ENCODE results near the gene WWOX. TPM values are rescaled to one million over a fixed set of nuclear protein-coding genes. Genes with fewer than 3 reads are reported as not detected.

WWOX gene
- total and polyA plus RNA-seq, 2 donors (not counting 3 experiments of a cell fraction or from before 2014, with no cell fraction given), result 6.2 to 12.5 TPM

DNA sequence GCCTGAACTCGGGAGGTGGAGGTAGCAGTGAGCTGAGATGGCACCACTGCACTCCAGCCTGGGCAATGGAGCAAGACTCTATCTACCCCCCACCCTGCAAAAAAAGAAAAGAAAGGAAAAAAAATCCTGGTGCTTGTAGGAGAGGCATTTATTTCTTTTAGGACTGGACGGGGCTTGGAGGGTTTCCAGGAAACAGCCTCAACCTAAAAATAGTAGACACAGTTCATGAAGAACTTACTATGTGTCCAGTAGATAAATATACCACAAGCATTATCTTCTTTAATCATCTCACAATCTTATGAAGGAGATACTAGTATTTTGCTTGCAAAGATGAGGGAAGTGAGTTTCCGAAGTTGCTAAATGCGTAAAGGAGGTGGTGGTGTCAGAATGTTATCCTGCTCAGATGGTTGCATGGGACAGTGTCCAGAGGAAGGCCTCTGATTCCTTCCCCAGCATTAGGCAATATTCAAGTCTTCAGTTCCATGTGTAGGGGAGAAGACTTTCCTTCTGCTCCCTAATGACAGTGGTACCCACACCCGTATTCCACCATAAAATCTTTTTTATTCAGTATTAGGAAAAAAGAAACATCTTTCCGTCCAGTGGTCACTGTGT is 263.2 kb downstream of the WWOX start:
- ChIA-PET POLR2A (no interaction called here), CTCF (no interaction called here)
- TF ChIP-seq CTCF (IDR thresholded peaks at IDR 0.05; ENCODE audit: extremely low read depth in 1 of 2, insufficient read depth in 1 of 2, low read depth in 1 of 2, low read length in 2 of 2), result no peak
- TF ChIP-seq JUN (IDR thresholded peaks at IDR 0.05; ENCODE audit: borderline replicate concordance, insufficient read depth, insufficient read length, low read depth), result no peak
- TF ChIP-seq EZH2 (IDR thresholded peaks at IDR 0.05; ENCODE audit: borderline replicate concordance, low read depth, low read length, severe bottlenecking), result no peak
- TF ChIP-seq POLR2AphosphoS5 (IDR thresholded peaks at IDR 0.05; ENCODE audit: insufficient read depth, low read depth, low read length), result no peak
- TF ChIP-seq MYC (IDR thresholded peaks at IDR 0.05; ENCODE audit: low read depth, low read length), result no peak
- TF ChIP-seq GATA2 (IDR thresholded peaks at IDR 0.05; ENCODE audit: insufficient read depth, insufficient read length, low read depth, low read length), result no peak
- no peak for TF ChIP-seq POLR2A (IDR thresholded peaks at IDR 0.05; ENCODE audit: low read depth, low read length)
- TF ChIP-seq, protein P1, sequence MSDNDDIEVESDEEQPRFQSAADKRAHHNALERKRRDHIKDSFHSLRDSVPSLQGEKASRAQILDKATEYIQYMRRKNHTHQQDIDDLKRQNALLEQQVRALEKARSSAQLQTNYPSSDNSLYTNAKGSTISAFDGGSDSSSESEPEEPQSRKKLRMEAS (IDR thresholded peaks at IDR 0.05; ENCODE audit: insufficient read depth, insufficient read length), result no peak
- no peak for TF ChIP-seq FOS (IDR thresholded peaks at IDR 0.05; ENCODE audit: borderline replicate concordance, insufficient read depth, low read length)
- no peak overlapping the region for H3K4me2 ChIP-seq (ENCODE audit: insufficient read depth, low read length)
- H3K9me1 ChIP-seq (replicated peaks; ENCODE audit: control insufficient read depth, extremely low read depth, insufficient read depth, low read length), result no peaks in the 10 kb centered on the region
- intact Hi-C loops (cut with micrococcal nuclease) (no loop called here), dilution Hi-C loops (cut with MboI; ENCODE audit: extremely low pct_ligation_motif_present, low sequenced_read_pairs) (no loop called here)
- H3K4me3 ChIP-seq (replicated peaks in 1 of 3; ENCODE audit: insufficient read depth in 1 of 3, low read depth in 1 of 3, low read length in 3 of 3), result no peak overlapping the region
- FAIRE-seq, result no peak
- H3K27me3 ChIP-seq (ENCODE audit: control insufficient read depth in 2 of 2, insufficient read depth in 2 of 2, low read length in 2 of 2), result no peaks in the 10 kb centered on the region
- no TSS peak for BruUV-seq (replicated peaks)
- H3K27ac ChIP-seq (ENCODE audit: insufficient read depth, low read depth, low read length), result no peak overlapping the region
- H4K20me1 ChIP-seq (replicated peaks; ENCODE audit: control insufficient read depth, extremely low read depth, insufficient read depth, low read length), result no peaks in the 10 kb centered on the region
- DNase-seq (ENCODE audit: low read depth, low spot score), result peak; percentile 0
- H3K9me3 ChIP-seq (replicated peaks; ENCODE audit: control insufficient read depth, insufficient read depth, low read length), result no peaks in the 10 kb centered on the region
- no peak overlapping the region for H3K9ac ChIP-seq (replicated peaks; ENCODE audit: extremely low read depth, insufficient read depth, low read length)
- no peak overlapping the region for H2AFZ ChIP-seq (ENCODE audit: low read depth, low read length)
- no peaks in the 10 kb centered on the region for H3K36me3 ChIP-seq (ENCODE audit: control insufficient read depth in 2 of 2, extremely low read depth in 1 of 2, insufficient read depth in 2 of 2, low read length in 2 of 2)
- H3K79me2 ChIP-seq (ENCODE audit: control insufficient read depth, insufficient read depth, low read length), result no peaks in the 10 kb centered on the region
- no peaks in the 10 kb centered on the region for H3K4me1 ChIP-seq (ENCODE audit: control insufficient read depth, extremely low read depth, insufficient read depth, low read length)
